ENCODE measurements around the gene MYH16.

The MYH16 gene

GRCh38 chr7:99359465-99360154 lies 87.0 kb downstream of the MYH16 start:
- DNase-seq: no peak
